ENCODE results near the gene KLHL24.
A peak's percentile ranks its signal among the peaks of the same experiment; 100 is the strongest.
"Not testable (repeated sequence)": the region's sequence is repeated elsewhere in the genome, so short reads cannot be mapped to it uniquely, and the experiment has no call there.

The KLHL24 gene

GRCh38 chr3:183635431-183636220 lies at the start of gene KLHL24:
TSS of gene KLHL24 (plus strand) at chr3:183635623. CDS start at chr3:183650357, 14,734 bp downstream.
- Histone ChIP-seq H3K4me1 (ENCODE audit: control insufficient read depth, low read depth, low read length) (no peaks in the 10 kb centered on the region), H3K9ac (ENCODE audit: low read length) (peak within 1 kb of the TSS; percentile 84), H3K9me3 (ENCODE audit: control insufficient read depth, low read depth, low read length) (no peaks in the 10 kb centered on the region), H3K4me3 (ENCODE audit: low read length) (peak within 1 kb of the TSS; percentile 71), H3K36me3 (ENCODE audit: control insufficient read depth, low read depth, low read length) (no peaks in the 10 kb centered on the region), H3K27ac (ENCODE audit: low read length) (peak within 1 kb of the TSS; percentile 39), H3K27me3 (ENCODE audit: control insufficient read depth, insufficient read depth, low read length) (no peaks in the 10 kb centered on the region)

- no peak overlapping the region for H3K27ac ChIP-seq (ENCODE audit: low read length)
- H3K4me3 ChIP-seq (ENCODE audit: low read length), result no peak overlapping the region
- H3K27me3 ChIP-seq (ENCODE audit: control insufficient read depth, insufficient read depth, low read length), result no peaks in the 10 kb centered on the region
- no peaks in the 10 kb centered on the region for H3K9me3 ChIP-seq (ENCODE audit: control insufficient read depth, low read depth, low read length)
- H3K9ac ChIP-seq (ENCODE audit: low read length), result no peak overlapping the region
- peaks cover 12% of the 10 kb centered on the region for H3K4me1 ChIP-seq (ENCODE audit: control insufficient read depth, low read depth, low read length)
- H3K36me3 ChIP-seq (ENCODE audit: control insufficient read depth, low read depth, low read length), result no peaks in the 10 kb centered on the region
Measured at GRCh38 chr3:183586477-183586876, 48.9 kb upstream of the KLHL24 start.

GRCh38 chr3:183587336-183587735 lies 48.1 kb upstream of the KLHL24 start:
- Histone ChIP-seq H3K9me3 (ENCODE audit: control insufficient read depth, low read depth, low read length) (no peaks in the 10 kb centered on the region), H3K4me1 (ENCODE audit: control insufficient read depth, low read depth, low read length) (peaks cover 21% of the 10 kb centered on the region), H3K4me3 (ENCODE audit: low read length) (no peak overlapping the region), H3K27ac (ENCODE audit: low read length) (no peak overlapping the region), H3K36me3 (ENCODE audit: control insufficient read depth, low read depth, low read length) (no peaks in the 10 kb centered on the region), H3K27me3 (ENCODE audit: control insufficient read depth, insufficient read depth, low read length) (no peaks in the 10 kb centered on the region), H3K9ac (ENCODE audit: low read length) (no peak overlapping the region)

DNA sequence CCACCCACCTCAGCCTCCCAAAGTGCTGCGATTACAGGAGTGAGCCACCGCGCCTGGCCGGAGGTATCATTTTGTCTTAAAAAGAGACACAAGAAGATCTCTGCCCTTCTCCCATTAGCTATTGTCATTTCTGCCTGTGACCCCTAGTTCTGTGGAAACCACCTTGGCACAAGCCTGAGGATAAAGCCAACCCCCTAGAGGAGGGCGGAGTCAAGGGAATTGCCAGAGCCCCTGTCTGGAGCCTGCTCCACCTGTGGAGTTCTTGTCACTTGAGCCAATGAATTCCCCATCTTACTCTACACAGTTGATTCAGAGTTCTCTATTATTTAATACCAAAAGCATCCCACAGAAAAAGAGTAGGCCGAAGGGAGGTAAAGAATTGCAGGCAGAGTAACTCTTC lies 45.0 kb upstream of the KLHL24 start:
- Histone ChIP-seq H3K27ac (ENCODE audit: low read length) (no peak overlapping the region), H3K4me3 (ENCODE audit: low read length) (no peak overlapping the region)

DNA sequence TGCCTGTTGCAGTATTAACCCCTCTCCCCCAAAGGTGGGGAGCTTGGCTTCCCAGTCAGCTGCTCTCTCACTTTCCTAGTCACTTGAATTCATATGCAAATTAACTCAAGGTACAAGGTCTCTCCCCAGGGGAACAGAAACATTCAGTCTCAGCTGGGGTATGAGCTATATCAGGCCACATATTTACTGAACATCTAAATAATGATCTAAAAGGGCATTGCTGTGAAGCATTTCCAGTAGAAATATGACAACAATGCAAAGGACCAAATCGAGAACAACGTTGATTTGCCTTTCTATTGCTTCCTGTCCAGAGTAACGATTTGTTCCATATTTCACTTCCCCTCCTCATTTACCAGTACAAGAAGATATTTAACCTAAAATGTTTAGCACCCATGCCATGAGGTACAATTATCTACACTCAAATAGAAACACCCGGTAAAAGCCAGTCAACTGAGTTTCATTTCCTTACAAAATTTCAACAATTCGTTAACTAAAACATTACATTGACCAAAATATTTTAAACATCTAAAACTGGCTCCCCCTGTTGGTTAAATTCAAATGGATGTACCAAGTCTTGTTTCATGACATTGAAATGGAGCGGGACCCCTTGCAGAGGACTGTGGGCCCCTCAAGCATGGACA lies 43.4 kb upstream of the KLHL24 start:
- Histone ChIP-seq H3K9me3 (ENCODE audit: control insufficient read depth, low read depth, low read length) (no peaks in the 10 kb centered on the region), H3K4me3 (ENCODE audit: low read length) (no peak overlapping the region), H3K9ac (ENCODE audit: low read length) (no peak overlapping the region), H3K36me3 (ENCODE audit: control insufficient read depth, low read depth, low read length) (no peaks in the 10 kb centered on the region), H3K27me3 (ENCODE audit: control insufficient read depth, insufficient read depth, low read length) (no peaks in the 10 kb centered on the region), H3K4me1 (ENCODE audit: control insufficient read depth, low read depth, low read length) (peaks cover 23% of the 10 kb centered on the region), H3K27ac (ENCODE audit: low read length) (no peak overlapping the region)

More for the DNA sequence above, 45.0 kb upstream of the KLHL24 start:
- no peaks in the 10 kb centered on the region for H3K27me3 ChIP-seq (ENCODE audit: control insufficient read depth, insufficient read depth, low read length)
- H3K9me3 ChIP-seq (ENCODE audit: control insufficient read depth, low read depth, low read length), result no peaks in the 10 kb centered on the region
- no peaks in the 10 kb centered on the region for H3K36me3 ChIP-seq (ENCODE audit: control insufficient read depth, low read depth, low read length)
- H3K4me1 ChIP-seq (ENCODE audit: control insufficient read depth, low read depth, low read length), result peaks cover 23% of the 10 kb centered on the region
- no peak overlapping the region for H3K9ac ChIP-seq (ENCODE audit: low read length)

DNA sequence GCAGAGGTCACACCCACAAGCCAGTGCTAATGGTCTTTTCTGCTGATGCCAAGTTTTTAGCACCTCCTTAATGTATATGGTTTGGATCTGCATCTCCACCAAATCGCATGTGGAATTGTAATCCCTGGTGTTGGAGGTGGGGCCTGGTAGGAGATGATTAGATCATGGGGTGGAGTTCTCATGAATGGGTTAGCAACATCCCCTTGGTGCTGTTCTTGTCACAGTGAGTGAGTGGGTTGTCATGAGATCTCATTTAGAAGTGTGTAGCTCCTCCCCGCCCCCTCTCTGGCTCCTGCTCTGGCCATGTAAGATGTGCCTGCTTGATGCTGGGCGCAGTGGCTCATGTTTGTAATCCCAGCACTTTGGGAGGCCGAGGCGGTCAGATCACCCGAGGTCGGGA lies 42.6 kb upstream of the KLHL24 start:
- H3K4me3 ChIP-seq (ENCODE audit: low read length), result no peak overlapping the region
- H3K9ac ChIP-seq (ENCODE audit: low read length), result no peak overlapping the region
- no peaks in the 10 kb centered on the region for H3K36me3 ChIP-seq (ENCODE audit: control insufficient read depth, low read depth, low read length)
- peaks cover 23% of the 10 kb centered on the region for H3K4me1 ChIP-seq (ENCODE audit: control insufficient read depth, low read depth, low read length)
- H3K27ac ChIP-seq (ENCODE audit: low read length), result no peak overlapping the region
- peaks cover 4% of the 10 kb centered on the region for H3K9me3 ChIP-seq (ENCODE audit: control insufficient read depth, low read depth, low read length)
- no peaks in the 10 kb centered on the region for H3K27me3 ChIP-seq (ENCODE audit: control insufficient read depth, insufficient read depth, low read length)

DNA sequence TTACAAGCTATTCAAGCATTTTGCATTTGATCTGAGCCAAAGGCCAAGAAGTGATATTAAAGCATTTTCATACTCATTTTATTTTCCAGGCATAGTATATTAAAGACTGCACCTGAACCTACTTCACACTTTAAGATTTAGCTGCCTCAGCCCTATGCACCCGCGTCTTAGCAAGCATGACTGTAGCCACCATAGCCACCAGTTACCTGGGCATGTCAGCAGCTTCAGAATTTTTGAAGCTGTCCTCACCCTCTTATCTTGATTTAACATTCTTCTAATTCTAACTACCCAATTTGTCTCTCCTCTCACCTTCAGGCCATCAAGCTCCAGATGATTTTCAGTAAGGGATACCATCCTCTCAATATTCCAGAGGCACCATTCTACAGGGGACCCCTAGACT lies 40.8 kb upstream of the KLHL24 start:
- Histone ChIP-seq H3K4me3 (ENCODE audit: low read length) (no peak overlapping the region), H3K27me3 (ENCODE audit: control insufficient read depth, insufficient read depth, low read length) (no peaks in the 10 kb centered on the region), H3K9me3 (ENCODE audit: control insufficient read depth, low read depth, low read length) (peaks cover 7% of the 10 kb centered on the region), H3K27ac (ENCODE audit: low read length) (no peak overlapping the region), H3K4me1 (ENCODE audit: control insufficient read depth, low read depth, low read length) (peaks cover 23% of the 10 kb centered on the region), H3K9ac (ENCODE audit: low read length) (no peak overlapping the region), H3K36me3 (ENCODE audit: control insufficient read depth, low read depth, low read length) (no peaks in the 10 kb centered on the region)

GRCh38 chr3:183597959-183598358 lies 37.5 kb upstream of the KLHL24 start:
- Histone ChIP-seq H3K4me3 (ENCODE audit: low read length) (no peak overlapping the region), H3K36me3 (ENCODE audit: control insufficient read depth, low read depth, low read length) (no peaks in the 10 kb centered on the region), H3K27ac (ENCODE audit: low read length) (no peak overlapping the region), H3K27me3 (ENCODE audit: control insufficient read depth, insufficient read depth, low read length) (no peaks in the 10 kb centered on the region), H3K9ac (ENCODE audit: low read length) (no peak overlapping the region), H3K9me3 (ENCODE audit: control insufficient read depth, low read depth, low read length) (peaks cover 7% of the 10 kb centered on the region), H3K4me1 (ENCODE audit: control insufficient read depth, low read depth, low read length) (no peaks in the 10 kb centered on the region)

DNA sequence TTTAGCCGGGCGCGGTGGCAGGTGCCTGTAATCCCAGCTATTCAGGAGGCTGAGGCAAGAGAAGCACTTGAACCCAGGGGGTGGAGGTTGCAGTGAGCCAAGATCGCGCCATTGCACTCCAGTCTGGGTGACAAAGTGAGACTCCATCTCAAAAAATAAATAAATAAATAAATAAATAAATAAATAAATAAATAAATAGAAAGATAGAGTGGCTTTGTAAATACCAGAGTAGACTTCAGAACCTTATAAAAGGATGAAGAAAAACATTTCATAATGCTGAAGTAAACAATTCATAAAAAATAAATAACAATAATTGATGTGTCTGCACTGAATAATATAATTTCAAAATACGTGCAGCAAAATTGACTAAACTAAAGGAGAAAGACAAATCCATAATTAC lies 24.1 kb upstream of the KLHL24 start:
- H3K4me1 ChIP-seq (ENCODE audit: control insufficient read depth, low read depth, low read length); H3K4me3 ChIP-seq (ENCODE audit: low read length): not testable (repeated sequence)

GRCh38 chr3:183613366-183614285 lies 21.8 kb upstream of the KLHL24 start:
- Histone ChIP-seq H3K9ac (ENCODE audit: low read length) (no peak overlapping the region), H3K27me3 (ENCODE audit: control insufficient read depth, insufficient read depth, low read length) (no peaks in the 10 kb centered on the region), H3K36me3 (ENCODE audit: control insufficient read depth, low read depth, low read length) (no peaks in the 10 kb centered on the region), H3K9me3 (ENCODE audit: control insufficient read depth, low read depth, low read length) (no peaks in the 10 kb centered on the region), H3K4me1 (ENCODE audit: control insufficient read depth, low read depth, low read length) (peaks cover 8% of the 10 kb centered on the region), H3K27ac (ENCODE audit: low read length) (no peak overlapping the region), H3K4me3 (ENCODE audit: low read length) (no peak overlapping the region)

More for the DNA sequence above, 24.1 kb upstream of the KLHL24 start:
- not testable (repeated sequence) for H3K9ac ChIP-seq (ENCODE audit: low read length); H3K27ac ChIP-seq (ENCODE audit: low read length); H3K36me3 ChIP-seq (ENCODE audit: control insufficient read depth, low read depth, low read length); H3K9me3 ChIP-seq (ENCODE audit: control insufficient read depth, low read depth, low read length); H3K27me3 ChIP-seq (ENCODE audit: control insufficient read depth, insufficient read depth, low read length)

GRCh38 chr3:183618542-183618941 lies 16.9 kb upstream of the KLHL24 start:
- H3K9me3 ChIP-seq (ENCODE audit: control insufficient read depth, low read depth, low read length), result no peaks in the 10 kb centered on the region
- no peak overlapping the region for H3K27ac ChIP-seq (ENCODE audit: low read length)
- peaks cover 17% of the 10 kb centered on the region for H3K4me1 ChIP-seq (ENCODE audit: control insufficient read depth, low read depth, low read length)
- no peaks in the 10 kb centered on the region for H3K36me3 ChIP-seq (ENCODE audit: control insufficient read depth, low read depth, low read length)
- H3K4me3 ChIP-seq (ENCODE audit: low read length), result no peak overlapping the region
- H3K27me3 ChIP-seq (ENCODE audit: control insufficient read depth, insufficient read depth, low read length), result no peaks in the 10 kb centered on the region
- no peak overlapping the region for H3K9ac ChIP-seq (ENCODE audit: low read length)
